ENCODE data around the gene OR2T29.
"Not testable (repeated sequence)": the region's sequence is repeated elsewhere in the genome, so short reads cannot be mapped to it uniquely, and the experiment has no call there.

OR2T29 gene

DNA sequence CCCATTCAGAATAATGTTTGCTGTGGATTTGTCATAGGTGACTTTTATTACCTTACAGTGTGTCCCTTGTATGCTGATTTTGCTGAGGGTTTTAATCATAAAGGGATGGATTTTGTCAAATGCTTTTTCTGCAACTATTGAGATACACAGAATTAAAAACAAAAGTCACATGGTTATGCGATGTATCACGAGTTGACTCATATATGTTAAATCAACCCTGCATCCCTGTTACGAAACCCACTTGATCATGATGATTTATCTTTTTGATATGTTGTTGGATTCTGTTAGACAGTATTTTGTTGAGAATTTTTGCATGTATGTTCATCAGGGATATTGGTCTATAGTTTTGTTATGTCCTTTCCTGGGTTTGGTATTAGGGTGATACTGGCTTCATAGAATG lies 22.7 kb upstream of the OR2T29 start:
- TF ChIP-seq, protein P1, sequence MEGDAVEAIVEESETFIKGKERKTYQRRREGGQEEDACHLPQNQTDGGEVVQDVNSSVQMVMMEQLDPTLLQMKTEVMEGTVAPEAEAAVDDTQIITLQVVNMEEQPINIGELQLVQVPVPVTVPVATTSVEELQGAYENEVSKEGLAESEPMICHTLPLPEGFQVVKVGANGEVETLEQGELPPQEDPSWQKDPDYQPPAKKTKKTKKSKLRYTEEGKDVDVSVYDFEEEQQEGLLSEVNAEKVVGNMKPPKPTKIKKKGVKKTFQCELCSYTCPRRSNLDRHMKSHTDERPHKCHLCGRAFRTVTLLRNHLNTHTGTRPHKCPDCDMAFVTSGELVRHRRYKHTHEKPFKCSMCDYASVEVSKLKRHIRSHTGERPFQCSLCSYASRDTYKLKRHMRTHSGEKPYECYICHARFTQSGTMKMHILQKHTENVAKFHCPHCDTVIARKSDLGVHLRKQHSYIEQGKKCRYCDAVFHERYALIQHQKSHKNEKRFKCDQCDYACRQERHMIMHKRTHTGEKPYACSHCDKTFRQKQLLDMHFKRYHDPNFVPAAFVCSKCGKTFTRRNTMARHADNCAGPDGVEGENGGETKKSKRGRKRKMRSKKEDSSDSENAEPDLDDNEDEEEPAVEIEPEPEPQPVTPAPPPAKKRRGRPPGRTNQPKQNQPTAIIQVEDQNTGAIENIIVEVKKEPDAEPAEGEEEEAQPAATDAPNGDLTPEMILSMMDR (IDR thresholded peaks at IDR 0.05; ENCODE audit: low read length), result no peak
- TF ChIP-seq EZH2phosphoT487 (IDR thresholded peaks at IDR 0.05; ENCODE audit: low read length) (no peak), EZH2 (optimal IDR thresholded peaks at IDR 0.05; ENCODE audit: low read depth, low read length) (no peak)
- Histone ChIP-seq H3K9me3 (replicated peaks; ENCODE audit: insufficient read depth, low read length) (no peaks in the 10 kb centered on the region), H3K4me1 (ENCODE audit: low read length) (no peaks in the 10 kb centered on the region), H3K9ac (ENCODE audit: low read length) (no peak overlapping the region), H3K79me2 (ENCODE audit: low read length) (no peaks in the 10 kb centered on the region), H3K27ac (ENCODE audit: low read length) (no peak overlapping the region), H3F3A (ENCODE audit: insufficient read depth, low read length) (no peaks in the 10 kb centered on the region), H3K36me3 (replicated peaks; ENCODE audit: insufficient read depth, low read length) (no peaks in the 10 kb centered on the region), H3K9me2 (replicated peaks; ENCODE audit: insufficient read depth, low read length) (no peaks in the 10 kb centered on the region), H3K4me3 (ENCODE audit: low read length) (no peak overlapping the region), H2AFZ (ENCODE audit: low read length) (no peak overlapping the region), H3K27me3 (replicated peaks; ENCODE audit: insufficient read depth, low read length) (no peaks in the 10 kb centered on the region), H4K20me1 (ENCODE audit: insufficient read depth, low read length) (no peaks in the 10 kb centered on the region), H3K4me2 (ENCODE audit: low read depth, low read length) (no peak overlapping the region)
- DNase-seq, result no peak

DNA sequence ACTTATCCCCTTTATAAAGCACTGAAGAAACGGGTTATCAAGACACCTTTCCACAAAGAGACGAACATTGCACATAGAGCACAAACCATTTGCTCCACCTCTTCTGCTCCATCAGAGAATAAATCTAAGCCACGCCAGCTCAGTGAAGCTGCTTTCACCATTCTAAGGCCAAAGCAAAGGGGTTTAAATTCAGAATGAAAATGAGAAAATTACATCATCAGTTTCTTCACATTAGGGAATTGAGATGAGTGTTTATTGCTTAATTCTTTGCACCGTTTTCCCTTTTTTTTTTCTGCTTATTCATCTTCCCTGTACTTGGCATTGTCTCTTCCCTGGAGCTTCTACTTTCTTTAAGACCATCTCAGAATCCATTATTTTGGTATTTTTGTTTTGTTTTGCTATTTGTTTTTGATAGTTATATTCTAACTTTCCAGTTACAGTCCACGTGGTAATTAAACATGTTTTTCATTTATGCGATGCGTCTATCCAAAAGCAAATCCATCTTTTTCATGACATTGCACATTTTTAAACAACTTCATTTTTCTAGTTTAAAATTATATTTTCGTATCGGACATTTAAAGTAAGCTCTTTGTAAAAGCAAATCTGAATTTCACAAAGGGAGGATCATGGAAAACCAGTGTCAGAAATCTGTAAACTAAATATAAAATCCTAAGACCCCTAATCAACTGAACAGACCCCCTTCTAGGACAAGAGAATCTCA lies 13.8 kb upstream of the OR2T29 start:
- no peak overlapping the region for H3K9ac ChIP-seq (ENCODE audit: low read length)
- H3K4me3 ChIP-seq (ENCODE audit: low read length), result no peak overlapping the region
- no peaks in the 10 kb centered on the region for H3K9me3 ChIP-seq (replicated peaks; ENCODE audit: insufficient read depth, low read length)
- H3F3A ChIP-seq (ENCODE audit: insufficient read depth, low read length), result no peaks in the 10 kb centered on the region
- H3K4me1 ChIP-seq (ENCODE audit: low read length), result no peaks in the 10 kb centered on the region
- no peaks in the 10 kb centered on the region for H3K36me3 ChIP-seq (replicated peaks; ENCODE audit: insufficient read depth, low read length)
- H2AFZ ChIP-seq (ENCODE audit: low read length), result no peak overlapping the region
- no peaks in the 10 kb centered on the region for H4K20me1 ChIP-seq (ENCODE audit: insufficient read depth, low read length)
- H3K27me3 ChIP-seq (replicated peaks; ENCODE audit: insufficient read depth, low read length), result no peaks in the 10 kb centered on the region
- no peak for DNase-seq
- no peaks in the 10 kb centered on the region for H3K79me2 ChIP-seq (ENCODE audit: low read length)
- TF ChIP-seq EZH2 (optimal IDR thresholded peaks at IDR 0.05; ENCODE audit: low read depth, low read length), result no peak
- TF ChIP-seq, protein P1 (IDR thresholded peaks at IDR 0.05; ENCODE audit: low read length), result no peak
- no peak for TF ChIP-seq EZH2phosphoT487 (IDR thresholded peaks at IDR 0.05; ENCODE audit: low read length)
- H3K27ac ChIP-seq (ENCODE audit: low read length), result no peak overlapping the region
- H3K4me2 ChIP-seq (ENCODE audit: low read depth, low read length), result no peak overlapping the region
- H3K9me2 ChIP-seq (replicated peaks; ENCODE audit: insufficient read depth, low read length), result no peaks in the 10 kb centered on the region

DNA sequence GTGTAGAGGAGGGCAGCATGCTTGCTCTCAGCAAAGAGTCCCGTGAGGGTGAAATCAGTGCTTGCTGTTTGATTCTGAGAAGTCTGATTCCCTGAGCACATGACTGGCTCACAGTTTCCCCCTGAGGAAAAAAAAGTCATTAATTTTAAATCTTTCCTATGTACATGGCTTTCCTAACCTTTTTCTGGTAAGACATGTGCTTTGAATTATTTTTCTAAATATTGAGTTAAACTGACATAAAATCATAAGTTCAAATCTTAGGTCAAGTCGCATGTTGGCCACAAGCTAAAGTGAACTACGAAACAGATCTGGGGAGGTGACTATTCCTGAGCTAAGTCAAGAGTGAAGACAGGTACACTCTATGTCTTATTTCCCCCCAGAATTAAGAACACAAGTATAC lies 12.1 kb upstream of the OR2T29 start, which contains the start of gene OR2T34:
OR2T34 (minus strand) TSS at position 101 of the 400 bp plus-strand sequence; CDS start at position 101, 0 bp downstream.
- not testable (repeated sequence) for H3K4me2 ChIP-seq (ENCODE audit: low read depth, low read length); H3K27me3 ChIP-seq (replicated peaks; ENCODE audit: insufficient read depth, low read length); H3K9me3 ChIP-seq (replicated peaks; ENCODE audit: insufficient read depth, low read length); H3K9ac ChIP-seq (ENCODE audit: low read length); H2AFZ ChIP-seq (ENCODE audit: low read length); H3K27ac ChIP-seq (ENCODE audit: low read length); H3K4me1 ChIP-seq (ENCODE audit: low read length); H3F3A ChIP-seq (ENCODE audit: insufficient read depth, low read length); DNase-seq; H3K9me2 ChIP-seq (replicated peaks; ENCODE audit: insufficient read depth, low read length); H4K20me1 ChIP-seq (ENCODE audit: insufficient read depth, low read length); H3K4me3 ChIP-seq (ENCODE audit: low read length); H3K79me2 ChIP-seq (ENCODE audit: low read length); H3K36me3 ChIP-seq (replicated peaks; ENCODE audit: insufficient read depth, low read length)

DNA sequence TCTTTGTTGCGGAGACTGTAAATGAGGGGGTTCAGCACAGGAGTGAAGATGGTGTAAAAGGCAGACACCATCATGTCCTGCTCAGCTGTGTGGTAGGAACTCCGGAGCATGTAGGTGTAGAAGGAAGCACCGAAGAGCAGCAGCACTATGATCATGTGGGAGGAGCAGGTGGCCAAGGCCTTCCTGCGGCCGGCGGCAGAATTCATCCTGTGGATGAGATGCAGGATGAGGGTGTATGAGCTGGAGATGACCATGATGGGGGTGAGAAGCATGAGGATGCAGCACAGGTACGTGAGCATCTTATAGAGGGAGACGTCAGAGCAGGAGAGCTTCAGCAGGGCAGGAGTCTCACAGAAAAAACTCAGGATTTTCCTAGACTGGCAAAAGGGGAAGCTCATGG lies 11.3 kb upstream of the OR2T29 start:
- H4K20me1 ChIP-seq (ENCODE audit: insufficient read depth, low read length); H3K4me1 ChIP-seq (ENCODE audit: low read length); H3K27me3 ChIP-seq (replicated peaks; ENCODE audit: insufficient read depth, low read length); H3K9me2 ChIP-seq (replicated peaks; ENCODE audit: insufficient read depth, low read length); H3K9me3 ChIP-seq (replicated peaks; ENCODE audit: insufficient read depth, low read length); H3K4me3 ChIP-seq (ENCODE audit: low read length); H3F3A ChIP-seq (ENCODE audit: insufficient read depth, low read length); DNase-seq; H3K9ac ChIP-seq (ENCODE audit: low read length); H3K79me2 ChIP-seq (ENCODE audit: low read length); H3K27ac ChIP-seq (ENCODE audit: low read length); H3K36me3 ChIP-seq (replicated peaks; ENCODE audit: insufficient read depth, low read length); H2AFZ ChIP-seq (ENCODE audit: low read length); H3K4me2 ChIP-seq (ENCODE audit: low read depth, low read length): not testable (repeated sequence)

DNA sequence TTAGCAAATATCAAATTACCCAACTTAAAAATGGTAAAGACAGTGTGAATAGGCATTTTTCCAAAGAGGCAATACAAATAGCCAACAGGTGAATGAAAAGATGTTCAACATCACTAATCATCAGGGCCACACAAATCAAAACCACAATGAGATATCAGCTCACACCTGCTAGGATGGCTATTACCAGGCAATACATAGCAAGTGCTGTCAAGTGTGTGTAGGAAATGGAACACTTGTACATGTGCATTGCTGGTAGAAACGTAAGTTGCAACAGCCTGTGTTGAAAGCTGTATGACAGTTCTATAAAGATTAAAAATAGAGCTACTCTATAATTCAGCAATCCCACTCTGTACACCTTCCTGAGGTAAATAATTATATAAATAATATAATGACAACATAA lies 9.5 kb upstream of the OR2T29 start:
- not testable (repeated sequence) for H4K20me1 ChIP-seq (ENCODE audit: insufficient read depth, low read length); H3K27me3 ChIP-seq (replicated peaks; ENCODE audit: insufficient read depth, low read length); H3K36me3 ChIP-seq (replicated peaks; ENCODE audit: insufficient read depth, low read length); H3K79me2 ChIP-seq (ENCODE audit: low read length); H3K4me2 ChIP-seq (ENCODE audit: low read depth, low read length); H3K27ac ChIP-seq (ENCODE audit: low read length); H3K9me3 ChIP-seq (replicated peaks; ENCODE audit: insufficient read depth, low read length); H3K4me1 ChIP-seq (ENCODE audit: low read length); H3F3A ChIP-seq (ENCODE audit: insufficient read depth, low read length); H3K9ac ChIP-seq (ENCODE audit: low read length); H3K9me2 ChIP-seq (replicated peaks; ENCODE audit: insufficient read depth, low read length); DNase-seq; H3K4me3 ChIP-seq (ENCODE audit: low read length); H2AFZ ChIP-seq (ENCODE audit: low read length)

DNA sequence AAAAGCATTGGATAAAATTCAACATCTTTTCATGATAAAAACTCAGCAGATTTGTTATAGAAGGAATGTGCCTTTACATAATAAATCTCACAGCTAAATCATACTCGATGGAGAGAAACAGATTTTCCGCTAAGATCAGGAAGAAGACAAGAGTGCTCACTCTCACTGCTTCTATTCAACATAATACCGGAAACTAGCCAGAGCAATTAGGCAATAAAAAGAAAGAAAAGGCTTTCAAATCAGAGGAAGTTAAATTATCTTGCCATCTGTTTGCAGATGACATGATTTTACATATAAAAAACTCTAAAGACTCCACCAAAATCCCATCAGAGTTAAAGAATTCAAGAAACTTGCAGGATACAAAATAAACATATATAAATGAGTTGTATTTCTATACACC lies 8.2 kb upstream of the OR2T29 start:
- not testable (repeated sequence) for H3K9me3 ChIP-seq (replicated peaks; ENCODE audit: insufficient read depth, low read length); H3K27me3 ChIP-seq (replicated peaks; ENCODE audit: insufficient read depth, low read length); H4K20me1 ChIP-seq (ENCODE audit: insufficient read depth, low read length); H3K27ac ChIP-seq (ENCODE audit: low read length); H3K79me2 ChIP-seq (ENCODE audit: low read length); H3K4me1 ChIP-seq (ENCODE audit: low read length); H2AFZ ChIP-seq (ENCODE audit: low read length); H3K4me2 ChIP-seq (ENCODE audit: low read depth, low read length); H3K4me3 ChIP-seq (ENCODE audit: low read length); H3K36me3 ChIP-seq (replicated peaks; ENCODE audit: insufficient read depth, low read length); H3K9ac ChIP-seq (ENCODE audit: low read length); H3K9me2 ChIP-seq (replicated peaks; ENCODE audit: insufficient read depth, low read length); H3F3A ChIP-seq (ENCODE audit: insufficient read depth, low read length); DNase-seq

Data from MM.1S (cell line).